SU-DHL-6 (cell line): ENCODE data around the gene TCF7L1.

ENCODE experiments used
- CTCF ChIP-seq: fragments of 200-600 bp; sonication (generic); IDR thresholded peaks from one replicate; pipeline ENCODE4 v1.5.1; 2017; ENCODE audit warnings: antibody characterized with exemption, mild to moderate bottlenecking, low read length, moderate library complexity; ENCODE audit not compliant: insufficient read depth, poor library complexity, severe bottlenecking
- EZH2phosphoT487 ChIP-seq: fragments of 200-600 bp; sonication (generic), shearing (Covaris generic); conservative IDR thresholded peaks from 2 replicates; pipeline ENCODE4 v1.6.1; 2018; ENCODE audit warnings: mild to moderate bottlenecking, antibody characterized with exemption, low read length, moderate library complexity, mixed read lengths

GRCh38 chr2:85288244-85288725, 155.1 kb downstream of the TCF7L1 start:
- no peak for TF ChIP-seq CTCF
- no peak for TF ChIP-seq EZH2phosphoT487
